Stomach (tissue), 9 donors: ENCODE data around the gene RSL24D1. TPM values are rescaled to one million over a fixed set of nuclear protein-coding genes. Genes with fewer than 3 reads are reported as not detected.
A peak's percentile ranks its signal among the peaks of the same experiment; 100 is the strongest.

Experiments
- DNase-seq, 2 donors: peaks; one replicate each; pipeline versions ENCODE4 v3.0.0 to v3.0.0-alpha.2; 2013 to 2019
- H3K27ac ChIP-seq, 5 donors: fragments of 200-600 bp in 4 of 5; sonication (generic) in 4 of 5; one replicate each; pipeline ENCODE4 v1.5.1; 2013 to 2019; ENCODE audit warnings: mild to moderate bottlenecking in 1 of 5, moderate library complexity in 1 of 5
- H3K27me3 ChIP-seq, 3 donors: fragments of 200-600 bp; sonication (generic); one replicate each; pipeline ENCODE4 v1.5.1; 2017 to 2019; ENCODE audit warnings: mixed run types in 1 of 3
- H3K36me3 ChIP-seq, 4 donors: fragments of 200-600 bp; sonication (generic); 1 replicate in 3 of 4; 2 replicates in 1 of 4; pipeline ENCODE4 v1.5.1; 2016 to 2019
- H3K4me1 ChIP-seq, 4 donors: fragments of 200-600 bp; sonication (generic); one replicate each; pipeline ENCODE4 v1.5.1; 2016 to 2019
- H3K4me3 ChIP-seq, 4 donors: fragments of 200-600 bp; sonication (generic) in 3 of 4; one replicate each; pipeline ENCODE4 v1.5.1; 2016 to 2019; ENCODE audit warnings: mild to moderate bottlenecking in 1 of 4
- H3K9me3 ChIP-seq, 4 donors: fragments of 200-600 bp; sonication (generic); one replicate each; pipeline ENCODE4 v1.5.1; 2016 to 2019
- CTCF ChIP-seq, 7 experiments: fragments of 450-650 bp in 4 of 7; fragments of 200-600 bp in 3 of 7; sonication (generic) in 3 of 7; IDR thresholded peaks; one replicate each; pipeline ENCODE4 v1.5.1; 2016 to 2019; ENCODE audit warnings: antibody characterized with exemption in 7 of 7, control low read depth in 2 of 7, mild to moderate bottlenecking in 1 of 7
- EP300 ChIP-seq: sonication (generic); formaldehyde crosslinking; IDR thresholded peaks from one replicate; pipeline ENCODE4 v1.6.1; 2017; ENCODE audit warnings: antibody characterized with exemption
- POLR2A ChIP-seq, 4 donors: fragments of 450-650 bp; IDR thresholded peaks; one replicate each; pipeline ENCODE4 v1.6.1; 2016; ENCODE audit warnings: antibody characterized with exemption in 4 of 4, control low read depth in 2 of 4, mild to moderate bottlenecking in 1 of 4, moderate library complexity in 1 of 4
- POLR2AphosphoS5 ChIP-seq, 3 donors: sonication (generic); formaldehyde crosslinking; IDR thresholded peaks; one replicate each; pipeline ENCODE4 v1.6.1; 2016; ENCODE audit warnings: antibody characterized with exemption in 3 of 3
- WGBS, 5 donors: extraction: QIAGEN DNeasy Blood & Tissue Kit in 3 of 5; methylation state at CpG; one replicate each; pipeline versions ENCODE4 v1.1.5 to v1.1.7; 2013 to 2018; 5-methylcytosine and 5-hydroxymethylcytosine counted together
- intact Hi-C: fragments of 100-400 bp; cut with DNase I; formaldehyde crosslinking; loops from one replicate; pipeline ENCODE4 v1.15.1; 2023; ENCODE audit warnings: low total_unique reads
- polyA plus RNA-seq, 3 donors: library from polyadenylated mRNA; stranded (reverse); fragments of 200-250 nt; gene quantifications; one replicate each; pipeline ENCODE4 v1.2.3, GENCODE V29; 2013
- total RNA-seq, 5 donors: library from RNA; depleted of rRNA; stranded (reverse); fragments of >200 nt; gene quantifications; one replicate each; pipeline versions ENCODE4 v1.1.0 to v1.2.3, GENCODE V29; 2014 to 2016
- donor health status: healthy with polysubstance abuse.
- donor health status: Bipolar disorder and iron deficiency.
- donor health status: healthy.

The RSL24D1 gene
- total and polyA plus RNA-seq, 8 donors, result 22.2 to 187 (median 87.5) TPM

- Histone ChIP-seq H3K27ac (peak overlapping the region in 4 of 5 donors; percentile 2 to 88 (median 74)), H3K9me3 (no peaks in the 10 kb centered on the region), H3K36me3 (peaks cover 9 to 60% (median 49%) of the 10 kb centered on the region in 4 donors), H3K4me1 (peaks cover 21 to 84% (median 26%) of the 10 kb centered on the region in 4 donors), H3K27me3 (no peaks in the 10 kb centered on the region), H3K4me3 (no peak overlapping the region)
- no peak for DNase-seq
- no peak for TF ChIP-seq CTCF (IDR thresholded peaks at IDR 0.05)
- TF ChIP-seq POLR2AphosphoS5 (IDR thresholded peaks at IDR 0.05), result no peak
- TF ChIP-seq POLR2A (IDR thresholded peaks at IDR 0.05), result no peak
- intact Hi-C loops, result loop anchor here (10.0 kb wide), 1 partner anchor 212 kb away; no protein-coding TSS in a partner anchor
These were observed 25.8 kb upstream of the RSL24D1 start for GRCh38 chr15:55222588-55222987.

GRCh38 chr15:55221090-55222011, 24.6 kb upstream of the RSL24D1 start:
- peaks cover 21 to 93% (median 26%) of the 10 kb centered on the region in 4 donors for H3K4me1 ChIP-seq
- intact Hi-C loops, result loop anchor here (10.0 kb wide), 1 partner anchor 213 kb away; no protein-coding TSS in a partner anchor
- H3K4me3 ChIP-seq, result no peak overlapping the region
- peaks cover 5 to 50% (median 40%) of the 10 kb centered on the region in 4 donors for H3K36me3 ChIP-seq
- DNase-seq, result peak in 1 of 2 donors; percentile 66
- TF ChIP-seq POLR2A (IDR thresholded peaks at IDR 0.05) (no peak), POLR2AphosphoS5 (IDR thresholded peaks at IDR 0.05) (peak in 2 of 3 donors; percentile 68 to 85)
- WGBS, 5 donors, result 59 to 77% (median 70%) methylated on average over 6 of the region's 6 CpGs
- peak overlapping the region; percentile 54 to 88 (median 68) for H3K27ac ChIP-seq
- H3K9me3 ChIP-seq, result no peaks in the 10 kb centered on the region
- no peaks in the 10 kb centered on the region for H3K27me3 ChIP-seq

- Histone ChIP-seq H3K4me1 (peaks cover 21 to 86% (median 26%) of the 10 kb centered on the region in 4 donors), H3K27me3 (no peaks in the 10 kb centered on the region), H3K27ac (peak overlapping the region in 4 of 5 donors; percentile 61 to 88 (median 74)), H3K36me3 (peaks cover 5 to 44% (median 35%) of the 10 kb centered on the region in 4 donors), H3K9me3 (no peaks in the 10 kb centered on the region), H3K4me3 (no peak overlapping the region)
- TF ChIP-seq EP300 (no peak), POLR2A (IDR thresholded peaks at IDR 0.05) (no peak), CTCF (IDR thresholded peaks at IDR 0.05) (no peak), POLR2AphosphoS5 (IDR thresholded peaks at IDR 0.05) (no peak)
- intact Hi-C loops, result loop anchor here (10.0 kb wide), 1 partner anchor 214 kb away; no protein-coding TSS in a partner anchor
- DNase-seq, result no peak
These were observed 23.9 kb upstream of the RSL24D1 start for GRCh38 chr15:55220606-55221005.

GRCh38 chr15:55218056-55218455, 21.3 kb upstream of the RSL24D1 start:
- TF ChIP-seq EP300 (no peak), POLR2AphosphoS5 (IDR thresholded peaks at IDR 0.05) (no peak), POLR2A (IDR thresholded peaks at IDR 0.05) (no peak), CTCF (IDR thresholded peaks at IDR 0.05) (no peak)
- Histone ChIP-seq H3K36me3 (peaks cover 5 to 38% (median 26%) of the 10 kb centered on the region in 4 donors), H3K27me3 (no peaks in the 10 kb centered on the region), H3K27ac (peak overlapping the region in 4 of 5 donors; percentile 7 to 88 (median 50)), H3K4me3 (no peak overlapping the region), H3K9me3 (no peaks in the 10 kb centered on the region), H3K4me1 (peaks cover 17 to 60% (median 20%) of the 10 kb centered on the region in 4 donors)
- intact Hi-C loops, result loop anchor here (5.0 kb wide), 1 partner anchor 74 kb away; no protein-coding TSS in a partner anchor
- 20 to 56% (median 29%) methylated on average over 2 of the region's 2 CpGs for WGBS, 5 donors
- DNase-seq, result no peak
